ENCODE results near the gene ATAD3B.

DNA sequence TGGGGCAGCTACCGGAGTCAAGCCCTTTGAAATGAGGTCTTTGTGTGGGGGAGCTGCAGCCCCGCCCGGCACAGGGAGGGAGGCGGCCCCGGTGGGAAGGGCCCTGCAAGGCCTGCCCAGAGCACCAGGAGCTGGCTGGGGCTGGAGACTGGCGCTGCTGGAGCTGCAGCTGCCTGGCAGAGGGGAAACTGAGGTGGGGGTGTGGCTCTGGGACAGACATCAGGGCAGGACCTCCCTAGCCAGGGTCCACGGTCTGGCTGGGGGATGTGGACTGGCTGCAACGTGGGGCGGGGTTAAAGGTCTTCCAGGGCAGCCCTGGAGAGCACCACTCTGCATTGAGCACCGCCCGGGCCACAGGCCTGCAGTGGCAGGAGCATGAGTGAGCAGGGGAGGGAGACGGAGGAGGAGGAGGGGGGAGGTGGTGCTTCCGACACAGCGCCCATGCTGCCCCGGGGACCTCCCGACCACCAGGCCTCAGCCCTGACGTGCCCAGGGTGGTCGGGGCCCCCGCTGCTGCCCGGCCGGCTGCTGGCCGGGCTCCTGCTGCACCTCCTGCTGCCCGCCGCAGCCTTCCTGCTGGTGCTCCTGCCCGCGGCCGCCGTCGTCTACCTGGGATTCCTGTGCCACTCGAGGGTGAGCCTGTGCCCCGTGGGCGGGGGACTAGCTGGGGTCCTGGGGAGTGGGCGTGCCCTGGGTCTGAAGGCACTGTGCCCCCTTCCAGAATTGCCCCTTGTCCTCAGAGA lies 45.6 kb upstream of the ATAD3B start:
- TF ChIP-seq POLR2A (IDR thresholded peaks at IDR 0.05) (no peak), POLR2AphosphoS5 (IDR thresholded peaks at IDR 0.05) (no peak), EP300 (IDR thresholded peaks at IDR 0.05) (no peak)
- TF ChIP-seq, protein P1, sequence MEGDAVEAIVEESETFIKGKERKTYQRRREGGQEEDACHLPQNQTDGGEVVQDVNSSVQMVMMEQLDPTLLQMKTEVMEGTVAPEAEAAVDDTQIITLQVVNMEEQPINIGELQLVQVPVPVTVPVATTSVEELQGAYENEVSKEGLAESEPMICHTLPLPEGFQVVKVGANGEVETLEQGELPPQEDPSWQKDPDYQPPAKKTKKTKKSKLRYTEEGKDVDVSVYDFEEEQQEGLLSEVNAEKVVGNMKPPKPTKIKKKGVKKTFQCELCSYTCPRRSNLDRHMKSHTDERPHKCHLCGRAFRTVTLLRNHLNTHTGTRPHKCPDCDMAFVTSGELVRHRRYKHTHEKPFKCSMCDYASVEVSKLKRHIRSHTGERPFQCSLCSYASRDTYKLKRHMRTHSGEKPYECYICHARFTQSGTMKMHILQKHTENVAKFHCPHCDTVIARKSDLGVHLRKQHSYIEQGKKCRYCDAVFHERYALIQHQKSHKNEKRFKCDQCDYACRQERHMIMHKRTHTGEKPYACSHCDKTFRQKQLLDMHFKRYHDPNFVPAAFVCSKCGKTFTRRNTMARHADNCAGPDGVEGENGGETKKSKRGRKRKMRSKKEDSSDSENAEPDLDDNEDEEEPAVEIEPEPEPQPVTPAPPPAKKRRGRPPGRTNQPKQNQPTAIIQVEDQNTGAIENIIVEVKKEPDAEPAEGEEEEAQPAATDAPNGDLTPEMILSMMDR (IDR thresholded peaks at IDR 0.05) = no peak
